ENCODE data around the gene FNBP1L. TPM values are rescaled to one million over a fixed set of nuclear protein-coding genes. Genes with fewer than 3 reads are reported as not detected.

Gene FNBP1L
- total and polyA plus RNA-seq, 2 of the 8 experiments (the other 6 are each of a cell fraction or from before 2014, with no cell fraction given): 48.9 to 95.9 TPM

DNA sequence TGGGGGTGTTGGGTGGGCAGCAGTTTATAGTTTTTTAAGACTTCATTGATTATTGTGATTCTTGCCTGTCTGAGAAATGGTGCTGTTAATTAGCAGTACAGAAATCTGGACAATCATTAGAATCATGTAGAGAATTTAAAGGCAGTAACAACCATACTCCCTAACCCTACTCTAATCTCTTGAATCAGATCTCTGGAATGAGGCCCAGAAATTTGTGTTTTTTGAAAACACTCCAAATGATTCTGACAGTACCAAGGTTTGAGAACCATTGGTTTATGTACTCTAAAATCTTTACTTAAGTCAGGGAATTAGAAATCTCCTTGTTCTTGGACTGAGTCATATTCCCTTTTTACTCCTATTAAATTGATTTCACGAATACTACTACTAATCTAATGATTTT lies 24.0 kb downstream of the FNBP1L start (continued):
- no peak for TF ChIP-seq NANOG (IDR thresholded peaks at IDR 0.05; ENCODE audit: insufficient read depth, low read depth, low read length, poor library complexity, severe bottlenecking)
- no peak for TF ChIP-seq TCF12 (IDR thresholded peaks at IDR 0.05; ENCODE audit: low read depth, low read length)
- no peak for TF ChIP-seq KDM1A (IDR thresholded peaks at IDR 0.05; ENCODE audit: borderline replicate concordance, low read length)
- no peak for TF ChIP-seq HDAC6 (IDR thresholded peaks at IDR 0.05; ENCODE audit: low read depth, low read length)

Measured in H1 (cell line).